G401 (cell line): Measurements from ENCODE around the gene SCO1. TPM values are rescaled to one million over a fixed set of nuclear protein-coding genes. Genes with fewer than 3 reads are reported as not detected.
"Not testable (repeated sequence)": the region's sequence is repeated elsewhere in the genome, so short reads cannot be mapped to it uniquely, and the experiment has no call there.

Experiments
- DNase-seq: peaks from one replicate; pipeline ENCODE4 v3.0.0-alpha.2; 2015; ENCODE audit warnings: low spot score
- in situ Hi-C: cut with HindIII; loops from 2 replicates; pipeline ENCODE4 v1.10.0; 2016; ENCODE audit warnings: low sequenced_read_pairs, mixed read lengths
- total RNA-seq: library from RNA; depleted of rRNA; stranded (reverse); fragments of >200 nt; shearing (Covaris generic); gene quantifications from 2 replicates; pipeline ENCODE4 v1.2.3, GENCODE V29; 2014

Gene SCO1
- total RNA-seq, 1 experiment from 2014 or later, result 58.9 TPM

GRCh38 chr17:10728331-10728892, 31.1 kb upstream of the SCO1 start:
- in situ Hi-C loops, result no loop called here
- no peak for DNase-seq

GRCh38 chr17:10727192-10727591, 29.9 kb upstream of the SCO1 start:
- in situ Hi-C loops, result no loop called here
- no peak for DNase-seq

GRCh38 chr17:10726196-10726595, 28.9 kb upstream of the SCO1 start:
- in situ Hi-C loops, result no loop called here
- DNase-seq, result no peak

GRCh38 chr17:10725262-10725661, 27.9 kb upstream of the SCO1 start:
- in situ Hi-C loops, result no loop called here
- DNase-seq, result no peak

GRCh38 chr17:10724546-10725195, 27.3 kb upstream of the SCO1 start:
- in situ Hi-C loops, result no loop called here
- no peak for DNase-seq

GRCh38 chr17:10718547-10718946, 21.2 kb upstream of the SCO1 start:
- in situ Hi-C loops, result no loop called here
- no peak for DNase-seq

DNA sequence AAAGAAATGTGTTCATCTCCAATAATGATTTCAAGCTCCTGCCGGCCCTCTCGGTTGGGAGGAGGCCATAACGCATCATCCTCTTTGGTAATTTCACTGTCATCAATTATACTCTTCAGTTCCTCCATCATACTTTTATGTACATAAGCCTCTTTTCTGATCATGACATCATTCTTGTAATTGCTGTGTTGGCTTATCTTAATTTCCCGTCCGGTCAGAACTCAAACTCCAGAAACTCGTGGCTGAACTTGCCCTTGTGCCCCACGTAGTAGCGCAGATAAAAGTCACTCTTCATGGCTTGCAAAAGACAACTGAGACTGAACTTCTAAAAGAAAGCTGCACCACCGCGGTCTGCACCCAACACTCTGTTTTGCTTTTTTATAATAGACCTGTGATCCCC, 18.9 kb upstream of the SCO1 start:
- DNase-seq, result no peak
- in situ Hi-C loops, result no loop called here

DNA sequence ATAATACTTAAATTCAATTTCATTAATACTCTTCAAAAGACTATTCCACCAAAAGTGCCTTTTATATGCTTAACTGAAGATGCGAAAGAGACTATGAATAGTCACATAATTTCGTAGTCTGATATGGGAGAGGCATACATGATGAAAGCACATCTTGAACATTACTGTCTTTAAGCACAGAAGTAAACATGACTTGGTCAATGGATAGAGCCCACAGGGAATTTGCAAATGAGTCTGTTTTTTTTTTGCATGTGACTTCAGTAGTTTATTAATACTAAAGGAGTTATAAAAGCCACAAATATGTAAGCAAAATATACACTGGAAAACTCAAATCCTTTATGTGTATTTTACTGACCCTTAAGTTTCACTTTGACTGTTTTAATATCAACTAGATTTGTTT, 16.0 kb upstream of the SCO1 start:
- in situ Hi-C loops, result no loop called here
- no peak for DNase-seq

GRCh38 chr17:10705727-10706126, 8.4 kb upstream of the SCO1 start:
- in situ Hi-C loops, result no loop called here
- DNase-seq, result no peak

GRCh38 chr17:10702574-10702973, 5.2 kb upstream of the SCO1 start:
- in situ Hi-C loops, result no loop called here
- DNase-seq, result no peak

GRCh38 chr17:10699856-10700255, 2.5 kb upstream of the SCO1 start:
- in situ Hi-C loops, result no loop called here
- no peak for DNase-seq

DNA sequence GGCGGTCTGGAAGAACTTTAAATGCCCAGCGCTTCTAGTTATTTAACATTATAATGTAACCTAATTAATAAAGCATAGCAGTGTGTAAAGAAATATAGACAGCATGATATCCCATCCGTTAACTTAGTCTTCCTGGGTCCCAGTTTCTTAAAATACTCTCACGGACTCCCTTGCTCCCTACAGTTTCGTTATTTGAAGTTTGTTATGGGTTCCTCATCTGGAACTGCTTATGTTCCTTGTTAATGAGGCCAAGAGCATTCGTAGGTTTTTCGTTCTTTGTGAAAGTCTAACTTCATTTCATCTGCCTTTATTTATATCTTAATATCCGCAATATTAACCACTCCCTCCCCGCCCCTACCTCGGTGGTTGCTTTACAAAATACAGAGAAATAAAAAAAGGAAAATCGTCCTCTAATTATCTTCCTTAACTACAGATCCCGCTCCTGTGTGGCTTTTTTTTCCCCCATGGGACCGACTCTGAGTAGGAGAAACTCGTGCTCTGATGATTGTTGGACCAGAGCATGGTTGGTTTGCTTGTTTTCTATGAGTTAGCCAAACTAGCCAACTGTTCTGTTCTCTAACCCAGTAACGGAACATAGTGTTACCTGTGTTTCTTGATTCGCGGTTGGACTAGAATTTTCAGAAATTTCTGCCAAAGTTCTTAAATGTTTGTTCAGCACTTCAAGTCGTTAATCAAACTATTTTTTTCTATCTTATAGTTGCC, 924 bp upstream of the SCO1 start:
- DNase-seq, result peak; percentile 9
- in situ Hi-C loops, result no loop called here

GRCh38 chr17:10695875-10696407, 1.4 kb downstream of the SCO1 start:
- in situ Hi-C loops, DNase-seq: not testable (repeated sequence)

DNA sequence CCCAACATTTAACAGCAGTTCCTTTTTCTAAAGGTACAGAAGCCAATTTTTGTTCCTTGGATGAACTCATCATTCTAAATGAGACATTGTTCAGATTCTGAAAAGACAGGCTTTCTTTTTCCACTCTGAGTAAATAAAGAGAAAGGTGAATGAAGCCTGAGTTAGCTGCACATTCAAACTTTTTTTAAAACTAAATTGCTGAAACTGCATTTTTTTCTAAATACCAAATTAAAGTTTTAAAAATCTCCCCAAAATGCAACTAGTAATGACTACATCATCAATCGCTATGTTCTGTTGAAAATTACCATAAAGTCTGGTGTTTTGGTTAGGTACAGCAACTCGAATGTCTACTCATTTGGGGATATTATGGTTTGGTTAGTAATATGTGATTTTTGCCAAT, 9.8 kb downstream of the SCO1 start:
- DNase-seq, result no peak
- in situ Hi-C loops, result no loop called here

GRCh38 chr17:10683853-10684252, 13.5 kb downstream of the SCO1 start:
- in situ Hi-C loops, result no loop called here
- no peak for DNase-seq

DNA sequence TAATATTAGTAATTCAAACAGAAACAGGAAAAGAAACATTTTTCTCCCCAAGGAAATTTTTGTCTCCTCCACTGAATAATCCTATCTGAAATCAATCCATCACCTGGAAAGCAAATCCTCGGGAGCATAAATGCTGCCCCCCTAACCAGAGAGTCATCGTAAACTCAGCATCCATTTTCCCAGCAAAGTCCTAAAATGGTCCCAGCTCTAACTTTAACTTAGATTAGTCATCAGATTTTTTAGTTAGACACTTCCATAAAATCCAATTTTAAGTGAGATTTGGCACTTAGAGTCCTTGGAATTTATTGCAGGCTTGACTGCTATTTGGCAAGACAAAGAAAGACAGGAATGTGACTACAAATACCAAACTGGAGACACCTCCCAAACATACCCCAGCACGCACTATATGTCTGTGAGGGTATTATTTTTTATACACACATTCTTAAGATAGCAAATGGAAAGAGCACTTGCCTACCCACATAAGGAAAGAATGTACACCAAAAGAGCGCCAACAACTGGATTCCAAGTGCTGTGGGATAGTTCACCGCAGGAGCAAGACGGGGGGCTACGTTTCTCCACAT, 15.4 kb downstream of the SCO1 start:
- in situ Hi-C loops, result no loop called here
- DNase-seq, result no peak

DNA sequence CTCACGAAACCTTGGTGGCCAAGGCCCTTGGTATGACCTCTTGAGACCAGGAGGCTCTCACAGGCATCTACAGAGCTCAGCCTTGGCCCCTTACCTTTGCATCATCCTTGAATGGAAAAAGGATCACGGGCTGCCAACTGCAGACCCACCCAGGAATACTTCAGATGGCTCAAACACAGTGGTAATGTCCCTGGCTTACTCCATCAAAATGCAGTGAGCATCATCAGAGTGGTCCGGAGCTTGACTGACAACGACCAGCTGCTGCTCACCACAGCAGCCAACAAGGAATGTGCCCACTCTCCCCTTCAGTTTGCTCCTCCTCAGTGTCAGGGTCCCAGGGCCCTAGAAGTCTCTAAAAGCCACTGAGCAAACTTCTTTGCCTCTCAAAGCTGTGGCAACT, 22.6 kb downstream of the SCO1 start:
- DNase-seq, result no peak
- in situ Hi-C loops, result no loop called here

GRCh38 chr17:10673312-10673711, 24.0 kb downstream of the SCO1 start:
- no peak for DNase-seq
- in situ Hi-C loops, result no loop called here

DNA sequence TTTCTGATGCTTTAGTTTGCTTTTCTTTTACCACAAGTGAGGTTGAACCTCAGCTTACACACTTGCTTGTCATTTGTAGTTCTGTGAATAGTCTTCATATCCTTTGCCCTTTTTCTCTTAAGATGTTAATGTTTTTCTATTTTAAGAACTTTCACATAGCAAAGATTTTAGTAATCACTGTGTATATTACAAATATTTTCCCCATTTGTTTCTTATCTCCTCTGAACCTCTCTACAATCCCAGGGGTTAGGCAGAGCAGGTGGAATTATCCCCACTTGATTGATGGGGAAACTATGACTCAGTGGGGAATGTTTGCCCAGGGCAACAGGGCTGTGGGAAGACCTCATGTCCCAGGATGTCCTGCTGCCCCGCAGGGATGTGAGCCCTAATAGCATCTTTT, 28.6 kb downstream of the SCO1 start:
- in situ Hi-C loops, result no loop called here
- DNase-seq, result no peak

DNA sequence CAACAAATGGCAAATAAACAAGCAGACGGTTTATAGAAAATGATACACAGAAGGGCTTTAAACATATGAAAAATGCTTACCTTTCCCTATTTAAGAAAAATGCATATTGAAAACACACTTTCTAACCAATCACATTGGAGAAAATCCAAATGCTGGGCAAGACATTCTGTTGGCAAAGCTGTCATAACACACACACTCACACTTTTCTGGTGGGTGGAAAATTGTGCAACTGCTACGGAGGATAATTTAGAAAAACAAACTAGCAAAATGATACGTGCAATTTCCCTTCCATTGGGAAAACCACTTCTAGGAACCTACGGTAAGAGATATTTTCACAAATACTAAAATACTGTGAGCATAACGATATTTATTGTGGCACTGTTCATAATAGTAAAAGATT, 30.4 kb downstream of the SCO1 start:
- in situ Hi-C loops, result no loop called here

More for the DNA sequence above, 30.4 kb downstream of the SCO1 start:
- no peak for DNase-seq
